H1 (cell line): ENCODE data around the gene FOXB1. TPM values are rescaled to one million over a fixed set of nuclear protein-coding genes. Genes with fewer than 3 reads are reported as not detected.

Experiments
- CTCF ChIA-PET: fragments of 300-600 bp; sonication (Branson Sonifier 250); formaldehyde crosslinking; loops from one replicate; lab custom pipeline; 2021; ENCODE audit not compliant: partially characterized antibody; lab: Charles Lee
- POLR2A ChIA-PET: fragments of 300-600 bp; sonication (Branson Sonifier 250); formaldehyde crosslinking; loops from one replicate; lab custom pipeline; 2021; ENCODE audit warnings: inconsistent platforms; ENCODE audit not compliant: partially characterized antibody; lab: Charles Lee
- DNase-seq, 2 experiments: peaks; one replicate each; pipeline versions ENCODE4 v3.0.0 to v3.0.0-alpha.2; 2010 to 2022; ENCODE audit warnings: low spot score in 2 of 2, low read depth in 1 of 2, mixed read lengths in 1 of 2
- FAIRE-seq: peaks from 2 replicates; lab custom pipeline; 2011; peaks lifted over from hg19 to GRCh38; lab: Jason Lieb, UNC
- H2AFZ ChIP-seq: 2 replicates; pipeline ENCODE4 v1.8.1; 2012; ENCODE audit warnings: low read length, inconsistent platforms
- H2AK5ac ChIP-seq: 2 replicates; pipeline ENCODE4 v1.6.1; 2013; ENCODE audit warnings: low read depth, low read length
- H2BK120ac ChIP-seq: replicated peaks from 2 replicates; pipeline ENCODE3; 2013; ENCODE audit warnings: low read depth, low read length, inconsistent platforms
- H2BK12ac ChIP-seq: 2 replicates; pipeline ENCODE4 v1.6.1; 2013; ENCODE audit warnings: low read depth, low read length
- H2BK15ac ChIP-seq: 2 replicates; pipeline ENCODE4 v1.6.1; 2013; ENCODE audit warnings: low read length
- H2BK20ac ChIP-seq: 2 replicates; pipeline ENCODE4 v1.6.1; 2013; ENCODE audit warnings: low read length
- H2BK5ac ChIP-seq: 2 replicates; pipeline ENCODE4 v1.6.1; 2013; ENCODE audit warnings: low read depth, low read length
- H3K14ac ChIP-seq: 2 replicates; pipeline ENCODE4 v1.6.1; 2013; ENCODE audit warnings: inconsistent platforms; ENCODE audit not compliant: insufficient read length
- H3K18ac ChIP-seq: 2 replicates; pipeline ENCODE4 v1.6.1; 2013; ENCODE audit warnings: low read length; ENCODE audit errors: extremely low read depth
- H3K23ac ChIP-seq: 2 replicates; pipeline ENCODE4 v1.6.1; 2013; ENCODE audit warnings: inconsistent platforms; ENCODE audit not compliant: insufficient read length
- H3K23me2 ChIP-seq: 2 replicates; pipeline ENCODE4 v1.6.1; 2013; ENCODE audit warnings: low read depth, low read length
- H3K27ac ChIP-seq: 2 replicates; pipeline ENCODE4 v1.6.1; 2011; ENCODE audit warnings: low read depth, low read length, inconsistent platforms
- H3K27me3 ChIP-seq, 4 experiments: replicated peaks in 1 of 4; 1 replicate in 1 of 4; 2 replicates in 3 of 4; pipeline versions ENCODE4 v1.6.1 to v1.8.1; 2011 to 2013; ENCODE audit warnings: low read length in 3 of 4, mild to moderate bottlenecking in 3 of 4, inconsistent platforms in 2 of 4, mixed read lengths in 2 of 4, moderate library complexity in 1 of 4; ENCODE audit not compliant: control insufficient read depth in 3 of 4, insufficient read depth in 3 of 4; ENCODE audit errors: extremely low read depth in 1 of 4
- H3K36me3 ChIP-seq, 4 experiments: 2 replicates each; pipeline versions ENCODE4 v1.6.1 to v1.8.1; 2011 to 2013; ENCODE audit warnings: mild to moderate bottlenecking in 4 of 4, low read length in 3 of 4, moderate library complexity in 2 of 4, control low read depth in 1 of 4, inconsistent platforms in 1 of 4; ENCODE audit not compliant: insufficient read depth in 4 of 4, control insufficient read depth in 2 of 4
- H3K4ac ChIP-seq: replicated peaks from 2 replicates; pipeline ENCODE3; 2013; ENCODE audit warnings: low read length, low read depth, mixed read lengths, inconsistent platforms; ENCODE audit not compliant: insufficient read length
- H3K4me1 ChIP-seq, 4 experiments: replicated peaks in 1 of 4; 1 replicate in 1 of 4; 2 replicates in 3 of 4; pipeline versions ENCODE4 v1.6.1 to v1.8.1; 2011 to 2013; ENCODE audit warnings: low read length in 3 of 4, inconsistent platforms in 2 of 4, mixed read lengths in 1 of 4; ENCODE audit not compliant: insufficient read depth in 4 of 4, control insufficient read depth in 3 of 4
- H3K4me2 ChIP-seq, 2 experiments: 2 replicates each; pipeline versions ENCODE4 v1.6.1 to v1.8.1; 2011 to 2013; ENCODE audit warnings: low read depth in 2 of 2, low read length in 2 of 2, control low read depth in 1 of 2, inconsistent platforms in 1 of 2, mild to moderate bottlenecking in 1 of 2; ENCODE audit not compliant: insufficient read depth in 1 of 2
- H3K4me3 ChIP-seq, 4 experiments: fragments of 200-600, 300-600 bp in 1 of 4; sonication (generic), shearing (Covaris generic), sonication (Bioruptor Twin) in 1 of 4; 2 replicates each; pipeline versions ENCODE4 v1.5.1 to v1.8.1; 2011 to 2016; ENCODE audit warnings: low read length in 4 of 4, low read depth in 3 of 4, control low read depth in 2 of 4, inconsistent platforms in 2 of 4, mild to moderate bottlenecking in 2 of 4, mixed read lengths in 1 of 4, moderate library complexity in 1 of 4; ENCODE audit not compliant: insufficient read depth in 2 of 4; ENCODE audit errors: extremely low read depth in 1 of 4
- H3K56ac ChIP-seq: replicated peaks from 2 replicates; pipeline ENCODE3; 2013; ENCODE audit warnings: low read depth, mild to moderate bottlenecking, mixed read lengths, low read length, inconsistent platforms; ENCODE audit not compliant: insufficient read length
- H3K79me1 ChIP-seq: 2 replicates; pipeline ENCODE4 v1.6.1; 2013; ENCODE audit warnings: low read depth, low read length, control low read depth
- H3K79me2 ChIP-seq, 2 experiments: 2 replicates each; pipeline versions ENCODE4 v1.6.1 to v1.8.1; 2012 to 2013; ENCODE audit warnings: low read length in 2 of 2, mild to moderate bottlenecking in 2 of 2, inconsistent platforms in 1 of 2; ENCODE audit not compliant: insufficient read depth in 2 of 2, control insufficient read depth in 1 of 2
- H3K9ac ChIP-seq, 4 experiments: replicated peaks in 1 of 4; 1 replicate in 1 of 4; 2 replicates in 3 of 4; pipeline versions ENCODE4 v1.6.1 to v1.8.1; 2011 to 2013; ENCODE audit warnings: low read depth in 3 of 4, low read length in 3 of 4, control low read depth in 2 of 4, mild to moderate bottlenecking in 2 of 4, moderate library complexity in 2 of 4, inconsistent platforms in 1 of 4; ENCODE audit errors: extremely low read depth in 1 of 4
- H3K9me3 ChIP-seq, 2 experiments: 2 replicates each; pipeline versions ENCODE4 v1.6.1 to v1.8.1; 2012 to 2013; ENCODE audit warnings: mild to moderate bottlenecking in 2 of 2, moderate library complexity in 2 of 2, control low read depth in 1 of 2, inconsistent platforms in 1 of 2, low read depth in 1 of 2, low read length in 1 of 2, mixed read lengths in 1 of 2; ENCODE audit not compliant: insufficient read depth in 2 of 2
- H4K20me1 ChIP-seq, 2 experiments: replicated peaks in 1 of 2; 2 replicates each; pipeline versions ENCODE3 to v1.8.1; 2011 to 2013; ENCODE audit warnings: inconsistent platforms in 2 of 2, low read length in 2 of 2, mild to moderate bottlenecking in 1 of 2; ENCODE audit not compliant: insufficient read depth in 2 of 2, control insufficient read depth in 1 of 2
- H4K5ac ChIP-seq: 2 replicates; pipeline ENCODE4 v1.6.1; 2013; ENCODE audit warnings: low read length, low read depth, mixed read lengths, inconsistent platforms; ENCODE audit not compliant: insufficient read length
- H4K8ac ChIP-seq: 2 replicates; pipeline ENCODE4 v1.8.0; 2013; ENCODE audit warnings: mild to moderate bottlenecking, moderate library complexity, low read length, inconsistent platforms; ENCODE audit not compliant: insufficient read depth; ENCODE audit errors: extremely low read depth
- H4K91ac ChIP-seq: replicated peaks from 2 replicates; pipeline ENCODE3; 2013; ENCODE audit warnings: low read length, mixed read lengths, inconsistent platforms; ENCODE audit not compliant: insufficient read length
- ASH2L ChIP-seq: fragments of 200-600, 300-600 bp; sonication (generic); IDR thresholded peaks from one replicate; pipeline ENCODE4 v1.7.1; 2017; ENCODE audit warnings: low read length
- E2F6 ChIP-seq: IDR thresholded peaks from 2 replicates; pipeline ENCODE4 v1.6.1; 2012; ENCODE audit warnings: inconsistent platforms
- EZH2 ChIP-seq: fragments of 200-600 bp; sonication (generic); IDR thresholded peaks from 2 replicates; pipeline ENCODE4 v1.7.1; 2012; ENCODE audit warnings: low read depth, mild to moderate bottlenecking, moderate library complexity, low read length, inconsistent platforms; ENCODE audit not compliant: severe bottlenecking
- KDM5A ChIP-seq: fragments of 200-600 bp; IDR thresholded peaks from 2 replicates; pipeline ENCODE4 v1.7.1; 2012; ENCODE audit warnings: mild to moderate bottlenecking, low read length, inconsistent platforms, mixed read lengths
- RFX5 ChIP-seq: IDR thresholded peaks from 2 replicates; pipeline ENCODE4 v1.6.1; 2011; ENCODE audit warnings: low read depth, low read length, improper control_type of control experiment, borderline replicate concordance
- RNF2 ChIP-seq: fragments of 200-900, 300-1000 bp; sonication (generic); IDR thresholded peaks from 2 replicates; pipeline ENCODE4 v1.7.1; 2016; ENCODE audit warnings: borderline replicate concordance, low read depth, mild to moderate bottlenecking, antibody characterized with exemption, low read length; ENCODE audit not compliant: poor library complexity, severe bottlenecking; ENCODE audit errors: missing control alignments
- USF2 ChIP-seq: IDR thresholded peaks from 2 replicates; pipeline ENCODE4 v1.6.1; 2011; ENCODE audit warnings: low read length, improper control_type of control experiment
- WGBS, 2 experiments: shearing (Covaris generic) in 1 of 2; methylation state at CpG; one replicate each; pipeline versions ENCODE4 v1.1.6 to v1.1.7; 2013 to 2015; ENCODE audit warnings: low lambda C conversion rate in 2 of 2, mixed read lengths in 2 of 2, inconsistent platforms in 1 of 2, low coverage in 1 of 2, missing lambda C conversion rate in 1 of 2; ENCODE audit not compliant: insufficient replicate concordance in 2 of 2, insufficient coverage in 1 of 2, insufficient read length in 1 of 2; ENCODE audit errors: extremely low coverage in 1 of 2, missing lambda C conversion rate in 1 of 2; 5-methylcytosine and 5-hydroxymethylcytosine counted together
- polyA plus RNA-seq, 7 experiments: library from polyadenylated mRNA; depleted of rRNA in 3 of 7; stranded (reverse) in 5 of 7; unstranded in 2 of 7; fragments of >200 nt in 5 of 7; fragments of 200-250 nt in 2 of 7; gene quantifications; 1 replicate in 5 of 7; 2 replicates in 1 of 7; 4 replicates in 1 of 7; pipeline versions ENCODE4 v1.2.1 to v1.2.3, GENCODE V29; 2011 to 2013; ENCODE audit warnings: missing spikeins in 2 of 7, mixed read lengths in 2 of 7
- total RNA-seq: library from RNA; stranded (reverse); fragmentation: NEBNext Ultra II Directional; extraction: Animal tissue kit (Norgen Biotek cat#: 25700); gene quantifications from 2 replicates; pipeline ENCODE4 v1.2.1, GENCODE V29; 2021

The FOXB1 gene
- total and polyA plus RNA-seq, 2 of the 8 experiments (the other 6 are each of a cell fraction or from before 2014, with no cell fraction given): 0.92 to 1.5 TPM

- CTCF ChIA-PET: no interaction called here
- no peak overlapping the region for H3K23ac ChIP-seq
- no peak overlapping the region for H3K14ac ChIP-seq
- no peak overlapping the region for H3K56ac ChIP-seq
- H3K4me2 ChIP-seq: peak overlapping the region; percentile 98 to 100
- H2BK5ac ChIP-seq: peak overlapping the region; percentile 22; the same call in 1 of the 2 replicates
- no peak overlapping the region for H3K4ac ChIP-seq
- H2BK12ac ChIP-seq: peak overlapping the region; percentile 91
- no peak overlapping the region for H2AFZ ChIP-seq
- peaks cover 17 to 65% (median 48%) of the 10 kb centered on the region in 4 experiments; a peak in 6 of 7 replicates for H3K27me3 ChIP-seq
- H4K5ac ChIP-seq: no peak overlapping the region
- peaks cover 16 to 46% (median 20%) of the 10 kb centered on the region in 4 experiments; a peak in 6 of 7 replicates for H3K4me1 ChIP-seq
- no peaks in the 10 kb centered on the region for H3K9me3 ChIP-seq
- peak overlapping the region; percentile 54 to 67 (median 62) for H3K4me3 ChIP-seq
- peaks cover 53% of the 10 kb centered on the region for H3K23me2 ChIP-seq
- H4K91ac ChIP-seq: no peak overlapping the region
- no peak overlapping the region for H2BK120ac ChIP-seq
- DNase-seq: peak in 1 of 2 experiments; percentile 54
- POLR2A ChIA-PET: no interaction called here
- H4K8ac ChIP-seq: peak overlapping the region; percentile 15; the same call in 1 of the 2 replicates
- no peak overlapping the region for H2AK5ac ChIP-seq
- no peak for FAIRE-seq
- peak overlapping the region in 1 of 4 experiments; percentile 14; a peak in 2 of 7 replicates for H3K9ac ChIP-seq
- WGBS, 2 experiments: 3% methylated on average over 22 of the region's 28 CpGs; no CpG with 5 or more reads in 1 of the 2 experiments
- 0 out of 2 replicates have a peak overlapping the region, but pooled peaks have one; percentile 89 for H2BK20ac ChIP-seq
- H4K20me1 ChIP-seq: peaks cover 0 to 2% of the 10 kb centered on the region in 2 experiments
- H3K79me1 ChIP-seq: no peaks in the 10 kb centered on the region
- H2BK15ac ChIP-seq: no peak overlapping the region; the same call in 1 of the 2 replicates
- H3K27ac ChIP-seq: no peak overlapping the region
- H3K79me2 ChIP-seq: peaks cover 0 to 11% of the 10 kb centered on the region in 2 experiments; a peak in 1 of 4 replicates
- H3K18ac ChIP-seq: peak overlapping the region; percentile 51; the same call in 1 of the 2 replicates
- TF ChIP-seq ASH2L: peak; percentile 69
- TF ChIP-seq KDM5A: no peak
- TF ChIP-seq RFX5: no peak
- TF ChIP-seq USF2: no peak
- TF ChIP-seq RNF2: peak; percentile 20
- peak; percentile 33 for TF ChIP-seq EZH2
- peak; percentile 34; the same call in 1 of the 2 replicates for TF ChIP-seq E2F6
- H3K36me3 ChIP-seq: no peaks in the 10 kb centered on the region
These were observed 4.4 kb upstream of the FOXB1 start for GRCh38 chr15:59999612-60000112.
